GM18870 (cell line): ENCODE measurements around the gene RTCA.

ENCODE experiments used
- ATAC-seq: cut with Tn5 transposase; IDR thresholded peaks from one replicate; pipeline ENCODE4 v1.9.1; 2021; ENCODE audit warnings: moderate library complexity; ENCODE audit not compliant: unreplicated experiment

Gene RTCA

DNA sequence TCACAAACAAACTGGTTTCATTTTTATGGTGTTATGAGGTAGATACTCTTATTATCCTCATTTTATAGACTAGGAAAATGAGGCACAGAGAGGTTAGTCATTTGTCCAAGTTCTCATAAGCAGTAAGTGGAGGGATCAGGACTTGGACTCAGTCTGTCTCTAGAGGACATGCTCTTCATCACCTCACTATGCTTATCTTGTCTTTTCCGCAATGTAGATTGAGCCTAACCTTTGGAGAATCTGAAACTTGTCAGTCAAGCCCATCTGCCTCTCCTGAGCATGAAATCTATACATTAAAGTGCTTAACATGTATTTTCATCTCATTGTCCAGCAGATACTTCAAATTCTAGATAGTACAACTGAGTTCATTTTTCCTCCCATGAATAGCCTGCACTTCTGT is 74.5 kb downstream of the RTCA start:
- ATAC-seq, result no peak

DNA sequence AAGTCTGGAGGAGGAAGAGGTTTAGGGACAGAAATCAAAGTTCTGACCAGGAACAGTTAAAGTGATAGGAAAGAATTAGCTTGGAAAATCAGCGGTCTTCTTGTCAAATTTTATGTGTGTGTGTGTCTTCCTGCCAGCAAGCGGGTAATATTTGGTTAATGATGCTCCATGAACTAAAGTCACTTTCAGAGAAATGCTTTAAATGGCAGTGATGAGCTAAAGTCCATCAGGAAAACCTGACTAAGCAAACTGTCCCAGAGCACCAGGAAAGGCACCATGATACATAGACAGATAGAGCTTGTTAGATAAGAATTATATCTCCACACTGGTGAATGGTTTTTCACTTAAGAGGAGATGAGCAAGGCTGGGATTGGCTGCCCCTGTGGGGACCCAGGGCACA is 76.3 kb downstream of the RTCA start:
- ATAC-seq, result no peak
